Fibroblast of skin of back (primary cell): Measurements from ENCODE around the gene VPS4B.

ENCODE experiments used
- DNase-seq: peaks from one replicate; pipeline ENCODE4 v3.0.0-alpha.2; 2013

The VPS4B gene

DNA sequence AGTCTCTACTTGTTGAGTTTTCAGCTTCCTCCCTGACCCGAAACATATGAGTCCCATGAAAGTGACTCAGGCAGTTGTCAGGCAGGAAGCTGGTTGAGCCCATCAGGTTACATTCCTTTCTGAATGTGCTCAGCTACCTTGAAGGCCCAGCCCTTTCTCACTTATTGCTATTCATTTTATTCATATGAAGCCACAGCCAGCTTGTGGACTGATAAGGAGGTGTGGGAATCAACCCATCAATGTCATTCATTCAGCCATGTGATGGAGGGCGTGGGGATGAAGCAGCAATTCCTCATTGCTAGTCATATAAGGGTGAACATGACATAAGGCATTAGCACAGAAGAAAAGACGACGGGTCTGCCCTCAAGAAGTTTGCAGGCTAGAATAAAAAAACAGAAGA, 5.3 kb upstream of the VPS4B start:
- no peak for DNase-seq

DNA sequence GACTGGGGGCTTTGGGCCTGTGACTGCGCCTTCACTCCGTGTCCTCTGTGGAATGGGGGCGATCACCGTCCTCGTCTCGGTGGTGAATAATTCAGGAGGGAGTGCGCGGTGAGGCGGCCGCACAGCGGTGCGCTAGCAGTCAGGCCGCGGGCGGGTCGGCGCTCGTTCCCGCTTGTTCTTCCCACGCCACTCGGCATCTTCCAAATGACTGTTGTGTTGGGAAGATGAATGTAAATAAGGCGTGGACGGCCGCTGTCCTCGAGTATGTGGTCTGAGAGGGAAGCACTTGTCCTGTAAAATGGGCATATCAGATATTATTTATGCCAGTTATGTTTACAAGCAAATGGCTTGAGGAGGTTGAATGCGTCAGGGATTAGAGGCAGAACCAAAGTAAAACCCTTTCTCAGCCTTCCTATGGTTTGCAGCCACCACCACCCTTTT, 608 bp upstream of the VPS4B start:
- DNase-seq: no peak

DNA sequence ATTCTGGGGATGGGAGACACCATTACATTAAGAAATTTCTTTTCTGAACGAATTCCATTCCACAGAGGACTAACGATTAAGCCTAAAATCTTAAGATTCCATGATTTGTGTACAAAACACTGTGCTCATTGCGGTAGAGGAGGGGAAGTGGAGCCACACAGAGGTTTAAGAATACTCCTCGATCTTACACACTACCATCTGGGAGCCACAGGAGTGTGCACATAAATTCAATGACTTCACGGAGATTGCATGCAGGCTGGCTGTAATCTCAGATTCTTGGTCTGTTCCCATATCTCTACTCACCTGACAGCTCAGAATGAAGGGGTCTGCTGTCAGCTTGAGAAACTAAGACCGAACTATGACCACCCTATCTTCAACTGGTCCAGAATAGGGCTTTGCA, 762 bp downstream of the VPS4B start:
- DNase-seq: no peak

DNA sequence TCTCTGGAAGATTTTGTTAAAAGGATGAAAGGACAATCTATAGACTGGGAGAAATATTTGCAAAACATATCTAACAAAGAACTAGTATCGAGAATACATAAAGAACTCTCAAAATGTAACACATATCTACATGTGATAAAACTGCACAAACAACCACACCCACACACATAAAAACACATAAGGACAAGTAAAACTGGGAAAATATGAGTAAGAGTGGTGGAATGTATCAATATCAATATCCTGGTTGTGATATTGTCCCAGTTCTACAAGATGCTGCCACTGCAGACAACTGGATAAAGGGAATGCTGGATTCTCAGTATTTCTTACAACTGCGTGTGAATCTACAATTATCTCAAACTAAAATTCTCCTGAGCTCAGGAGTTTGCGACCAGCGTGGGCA, 9.3 kb downstream of the VPS4B start:
- no peak for DNase-seq

DNA sequence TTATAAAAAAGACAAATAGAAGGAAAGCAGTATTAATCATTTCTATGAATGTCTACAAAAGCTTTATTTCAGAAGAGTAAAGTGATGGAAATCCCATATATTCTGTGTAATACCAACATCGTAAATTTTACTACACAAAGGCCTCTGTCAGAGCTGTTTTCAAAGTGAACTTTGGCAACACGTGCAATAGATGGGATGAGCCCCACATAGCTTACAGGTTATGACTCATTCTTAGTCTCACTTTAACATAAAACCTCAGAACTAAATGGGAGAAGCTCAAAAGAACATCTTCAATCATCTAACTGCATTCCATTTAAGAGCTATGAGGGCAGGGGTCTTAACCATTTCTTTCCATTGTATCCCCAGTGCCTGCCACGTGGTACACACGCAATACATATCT, 11.5 kb downstream of the VPS4B start:
- DNase-seq: peak; percentile 38

DNA sequence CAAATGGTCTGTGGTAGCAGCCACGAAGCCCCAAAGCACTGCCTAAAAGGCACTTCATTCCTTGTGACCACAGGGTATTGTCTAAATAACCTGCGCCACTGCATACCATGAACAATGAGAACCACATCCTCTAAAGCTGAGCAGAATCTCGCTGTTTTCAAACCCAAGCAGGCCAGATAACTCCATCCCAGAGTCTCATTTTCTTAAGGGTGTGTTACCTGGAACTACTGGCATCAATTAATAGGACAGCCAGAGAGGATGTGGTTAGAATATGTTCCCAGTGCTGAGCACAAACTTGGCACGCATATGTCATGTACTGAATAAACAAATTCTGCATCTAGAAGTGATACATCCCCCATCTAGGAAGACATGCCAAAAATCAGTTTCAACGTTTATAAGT, 13.0 kb downstream of the VPS4B start:
- no peak for DNase-seq

DNA sequence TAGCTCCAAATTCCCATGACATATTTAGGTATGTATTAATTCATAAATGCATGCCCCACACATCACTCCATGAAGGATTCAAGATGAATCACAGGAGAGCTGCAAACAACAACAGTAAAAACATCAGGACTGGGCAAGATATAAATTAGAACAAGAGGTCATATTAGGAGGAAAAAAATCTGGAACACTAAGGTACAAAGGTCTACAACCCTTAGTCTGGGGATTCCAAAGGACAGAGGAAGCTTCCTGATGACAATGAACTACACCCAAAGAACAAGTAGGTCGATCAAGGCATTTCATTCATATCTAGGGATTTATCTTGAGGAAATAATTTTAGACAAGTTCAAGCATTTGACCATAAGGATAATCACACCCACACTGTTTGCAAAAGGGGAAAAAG, 14.5 kb downstream of the VPS4B start:
- DNase-seq: no peak

DNA sequence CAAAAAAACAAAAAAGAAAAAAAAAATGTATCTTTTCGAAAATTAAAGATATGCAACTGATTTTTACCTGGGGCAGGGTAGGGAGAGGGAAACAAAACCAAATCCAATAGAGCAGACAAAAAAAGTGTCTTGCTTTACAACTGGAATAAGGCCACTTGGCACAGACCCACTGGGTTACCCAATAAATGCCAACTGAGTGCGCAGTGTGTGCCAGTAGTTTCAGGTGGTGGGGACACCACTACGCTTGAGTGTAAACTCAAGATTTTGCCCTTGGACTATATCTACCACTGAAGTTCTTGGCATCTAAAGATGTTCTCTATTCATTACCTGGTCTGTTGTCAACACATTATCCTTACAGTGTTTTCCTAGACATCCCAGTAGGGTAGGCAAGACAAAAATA, 16.3 kb downstream of the VPS4B start:
- DNase-seq: no peak

DNA sequence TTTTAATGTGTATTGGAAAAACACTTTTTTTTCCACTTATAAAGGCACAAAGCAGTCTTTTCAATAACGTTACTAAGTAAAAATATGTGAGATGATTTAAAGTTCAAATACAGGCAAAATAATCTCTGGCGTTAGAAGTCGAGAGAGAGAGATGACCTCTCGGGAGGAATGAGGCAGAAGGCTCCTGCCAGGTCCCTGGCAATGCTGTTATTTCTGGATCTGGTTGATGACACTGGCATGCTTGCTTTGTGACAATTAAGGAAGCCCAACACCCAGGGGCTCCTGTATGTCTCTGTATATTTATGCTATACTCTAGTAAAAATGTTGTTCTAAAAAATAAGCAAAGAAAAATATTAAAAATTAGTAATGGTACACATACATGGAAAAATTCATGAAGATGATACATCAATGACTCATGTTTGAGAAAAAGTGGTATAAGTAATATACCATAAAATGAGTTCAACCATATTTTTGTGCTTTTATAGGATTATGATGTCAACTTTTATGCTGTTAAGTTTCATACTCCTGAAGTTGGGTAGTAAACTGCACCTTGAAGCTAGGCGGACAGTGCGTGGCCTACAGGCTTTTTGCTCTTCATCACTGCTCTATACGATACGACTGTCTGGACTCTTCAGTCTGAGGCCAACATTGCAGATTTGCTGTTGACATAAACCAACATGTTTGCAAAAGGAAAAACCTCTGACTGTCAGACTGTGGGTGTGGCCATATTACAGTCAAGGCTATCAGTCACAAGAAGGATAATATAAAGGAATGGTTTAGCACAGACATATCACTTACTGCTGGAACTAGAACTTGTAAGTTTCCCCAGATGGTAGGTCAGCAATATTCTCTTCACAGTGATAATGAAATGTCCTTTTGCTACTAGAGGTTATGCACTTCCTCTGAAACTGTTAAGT, 19.8 kb downstream of the VPS4B start:
- DNase-seq: peak; percentile 7

DNA sequence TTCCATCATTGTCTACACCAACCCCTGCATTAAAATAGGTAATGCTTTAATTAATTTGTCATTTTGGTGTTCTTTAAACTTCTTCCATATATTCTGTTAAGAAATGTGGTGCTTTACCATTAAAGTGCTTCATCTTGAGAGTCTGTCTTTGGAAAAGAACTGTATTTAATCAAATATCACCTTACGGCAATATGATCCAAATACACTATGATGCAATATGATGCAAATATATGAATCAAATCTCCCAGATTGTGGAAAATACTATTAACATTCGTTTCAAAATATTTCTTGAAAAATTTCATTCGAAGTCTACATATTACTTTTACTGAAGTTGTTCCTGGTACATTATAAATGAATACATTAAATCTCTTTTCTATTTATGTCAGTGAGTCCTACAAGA, 23.0 kb downstream of the VPS4B start:
- DNase-seq: no peak

DNA sequence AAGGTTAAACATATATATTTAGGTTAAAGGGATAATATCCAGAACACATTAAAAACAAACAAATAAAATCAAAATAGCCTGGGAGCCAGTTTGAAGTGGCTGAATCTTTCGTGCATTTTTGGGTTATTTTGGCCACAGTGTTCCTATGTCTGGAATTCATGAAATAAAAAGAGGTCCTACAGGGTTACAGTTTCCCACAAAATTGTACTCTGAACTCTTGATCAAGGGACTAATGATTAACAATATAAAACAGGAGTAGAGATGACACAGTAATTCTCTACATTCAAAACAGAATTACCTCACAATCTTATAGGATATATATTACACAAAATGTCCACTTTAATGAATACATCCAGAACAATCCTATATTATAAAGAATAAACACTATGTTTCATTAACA, 24.9 kb downstream of the VPS4B start:
- DNase-seq: no peak

DNA sequence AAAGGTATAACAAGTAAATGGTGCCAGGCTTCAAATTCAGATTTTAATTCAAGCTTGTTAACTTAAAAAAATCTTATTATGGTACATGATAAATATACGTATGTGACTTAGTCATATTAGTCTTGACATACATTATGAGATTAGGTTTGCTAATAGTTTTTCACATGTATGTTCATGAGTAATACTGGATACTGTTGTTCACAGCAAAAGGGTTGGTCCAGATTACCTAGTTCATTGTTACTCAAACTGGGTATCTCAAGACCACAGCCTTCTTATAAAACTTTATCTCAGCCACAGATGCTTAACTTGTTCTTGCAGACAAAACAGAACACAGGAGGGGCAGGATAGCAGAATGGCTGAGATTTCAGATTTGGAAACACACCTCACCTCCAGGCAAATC, 26.8 kb downstream of the VPS4B start:
- no peak for DNase-seq

DNA sequence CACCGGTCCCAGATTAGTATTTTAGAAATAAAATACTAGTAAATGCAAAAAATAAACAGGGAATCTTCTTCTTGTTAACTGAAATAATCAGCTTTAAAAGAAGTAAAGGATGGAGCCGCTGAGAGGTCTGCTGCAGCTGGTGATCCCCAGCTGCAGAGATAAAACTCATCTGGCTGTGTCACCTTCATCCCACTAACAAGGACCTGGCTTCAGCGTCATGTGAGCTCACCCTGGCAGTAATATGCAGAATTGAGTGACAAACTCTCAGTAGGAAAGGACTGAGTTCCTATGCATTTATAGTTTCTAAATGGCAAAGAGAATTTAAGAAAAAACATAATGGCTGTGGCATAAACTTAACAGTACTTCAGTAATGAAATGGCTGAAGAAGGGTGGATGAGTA, 27.3 kb downstream of the VPS4B start:
- no peak for DNase-seq

DNA sequence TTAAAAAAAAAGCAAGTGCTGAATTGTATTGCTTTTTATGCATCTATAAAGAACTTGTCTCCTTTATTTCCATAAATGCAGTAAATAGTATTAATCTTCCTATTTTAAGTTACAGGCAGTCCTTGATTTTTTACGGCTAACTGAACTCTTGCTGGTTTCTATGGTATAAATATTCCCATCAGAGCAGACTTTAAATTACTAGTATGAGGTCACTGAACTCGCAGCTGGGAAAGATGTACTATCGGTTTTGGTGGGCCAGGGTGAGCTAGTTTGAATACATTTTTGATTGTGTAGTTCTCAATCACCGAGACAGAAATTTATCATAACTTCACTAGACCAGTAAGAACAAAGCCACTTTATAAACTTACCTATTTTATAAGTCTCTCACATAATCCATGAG, 34.4 kb downstream of the VPS4B start:
- no peak for DNase-seq

DNA sequence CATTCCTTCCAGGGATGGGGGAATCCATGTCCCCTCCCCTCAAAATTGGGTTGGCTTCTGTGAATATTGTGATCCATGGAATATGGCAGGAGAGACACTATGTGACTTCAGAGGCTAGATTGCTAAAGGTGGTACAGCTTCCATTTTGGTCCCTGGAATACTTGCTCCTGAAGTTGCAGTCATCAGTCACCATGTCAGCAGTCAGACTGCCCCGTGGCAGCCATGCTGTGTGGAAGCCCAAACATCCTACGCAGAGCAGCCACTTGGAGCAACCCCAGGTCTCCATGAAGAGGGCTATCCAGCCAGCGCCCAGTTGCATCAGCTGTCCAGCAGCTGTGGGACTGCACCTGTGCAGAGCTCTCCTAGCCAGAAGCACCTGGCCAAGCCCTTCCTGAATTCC, 39.4 kb downstream of the VPS4B start:
- DNase-seq: no peak

DNA sequence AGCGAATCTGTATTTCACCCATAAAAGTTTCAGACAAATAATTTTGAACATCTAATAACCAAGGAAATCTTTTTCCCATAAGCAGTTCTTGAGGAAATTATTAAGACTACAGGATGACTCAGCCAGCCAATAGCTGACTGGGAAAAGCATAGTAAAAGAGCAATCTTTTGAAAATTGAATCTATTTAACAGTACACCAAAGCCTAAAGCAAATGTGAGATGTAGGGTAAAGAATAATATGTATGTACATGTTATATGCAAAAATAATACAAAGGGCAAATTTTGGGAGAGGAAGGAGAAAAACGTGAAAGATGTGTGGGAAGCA, 42.7 kb downstream of the VPS4B start:
- peak; percentile 15 for DNase-seq

DNA sequence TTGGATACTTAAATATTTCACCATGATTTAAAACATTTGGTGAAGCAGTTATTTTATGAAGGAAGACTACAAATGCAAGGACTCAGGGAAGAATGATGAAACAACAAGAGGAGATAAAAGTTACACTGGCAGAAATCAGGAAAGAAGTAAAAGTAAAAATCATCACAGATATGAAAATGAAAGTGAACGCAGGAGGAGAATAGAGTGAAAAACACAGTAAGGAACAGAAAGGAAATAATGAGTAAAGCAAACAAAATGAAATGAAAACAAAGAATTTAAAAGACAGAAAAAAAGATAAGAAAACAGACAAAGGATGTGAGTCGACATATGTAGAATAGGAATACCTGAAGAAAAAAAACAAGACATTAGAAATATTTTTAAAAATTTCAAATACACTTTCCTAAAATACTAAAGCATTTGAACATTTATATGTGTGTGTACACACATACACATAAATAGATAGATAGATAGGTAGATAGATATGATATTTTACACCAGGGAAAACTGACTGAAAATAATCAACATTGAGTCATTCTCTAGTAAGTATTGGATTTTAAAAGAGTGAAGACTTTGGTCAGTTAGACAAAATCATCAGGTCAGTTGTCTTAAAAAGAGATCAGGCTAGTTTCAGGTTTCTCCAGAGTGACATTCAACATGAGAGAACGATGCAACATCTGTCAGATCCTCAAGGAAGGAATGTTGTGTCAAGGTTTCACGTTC, 43.2 kb downstream of the VPS4B start:
- no peak for DNase-seq

DNA sequence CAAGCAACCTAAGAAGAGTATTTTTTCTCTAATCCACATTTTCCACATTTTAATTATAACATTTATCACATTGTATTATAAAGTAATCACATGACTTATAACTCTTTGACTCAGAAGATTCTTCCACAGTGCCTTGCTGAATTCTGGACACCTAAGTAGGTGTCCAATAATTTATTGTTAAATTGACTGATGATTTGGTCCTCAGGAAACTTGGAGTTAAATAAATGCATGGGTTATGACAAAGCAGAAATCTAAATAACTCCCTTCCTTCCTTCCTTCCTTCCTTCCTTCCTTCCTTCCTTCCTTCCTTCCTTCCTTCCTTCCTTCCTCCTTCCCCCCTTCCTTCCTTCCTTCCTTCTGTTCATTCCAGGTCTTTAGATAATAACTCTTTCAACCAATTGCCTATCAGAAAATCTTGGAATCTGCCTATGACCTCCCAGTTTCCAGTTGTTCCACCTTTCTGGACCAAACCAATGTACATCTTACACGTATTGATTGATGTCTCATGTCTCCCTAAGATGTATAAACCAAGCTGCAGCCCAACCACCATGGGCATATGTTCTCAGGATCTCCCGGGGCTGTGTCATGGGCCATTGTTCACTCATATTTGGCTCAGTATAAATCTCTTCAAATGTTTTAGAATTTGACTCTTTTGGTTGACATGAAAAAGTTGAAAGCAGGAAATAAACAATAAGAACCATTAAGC, 44.8 kb downstream of the VPS4B start:
- no peak for DNase-seq

DNA sequence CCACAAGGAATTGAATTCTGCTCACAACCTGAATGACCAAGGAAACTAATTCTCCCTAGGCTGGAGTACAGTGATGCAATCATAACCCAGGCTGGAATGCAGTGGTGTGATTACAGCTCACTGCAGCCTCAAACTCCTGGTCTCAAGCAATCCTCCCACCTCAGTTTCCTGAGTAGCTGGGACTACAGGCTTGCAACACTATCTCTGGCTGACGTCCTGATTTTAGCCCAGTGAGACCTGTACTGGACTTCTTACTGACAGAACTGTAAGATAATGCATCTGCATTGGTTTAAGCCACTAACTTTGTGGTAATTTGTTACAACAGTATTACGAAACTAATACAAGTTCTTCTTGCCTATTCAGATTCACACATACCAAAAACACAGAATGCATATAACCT, 45.7 kb downstream of the VPS4B start:
- DNase-seq: no peak

DNA sequence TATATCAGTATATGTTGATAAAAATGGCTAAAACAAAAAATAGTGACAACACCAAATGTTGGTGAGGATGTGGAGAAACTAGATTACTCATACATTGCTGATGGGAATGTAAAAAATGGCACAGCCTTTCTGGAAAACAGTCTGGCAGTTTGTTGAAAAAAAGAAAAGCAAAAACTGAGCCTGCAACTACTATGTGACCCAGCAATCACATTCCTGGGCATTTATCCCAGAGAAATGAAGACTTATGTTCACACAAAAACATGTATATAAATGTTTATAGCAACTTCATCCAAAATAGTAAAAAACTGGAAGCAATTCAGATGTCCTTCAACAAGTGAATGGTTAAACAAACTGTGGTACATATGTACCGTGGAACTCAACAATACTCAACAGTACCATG, 47.7 kb downstream of the VPS4B start:
- DNase-seq: peak; percentile 41

DNA sequence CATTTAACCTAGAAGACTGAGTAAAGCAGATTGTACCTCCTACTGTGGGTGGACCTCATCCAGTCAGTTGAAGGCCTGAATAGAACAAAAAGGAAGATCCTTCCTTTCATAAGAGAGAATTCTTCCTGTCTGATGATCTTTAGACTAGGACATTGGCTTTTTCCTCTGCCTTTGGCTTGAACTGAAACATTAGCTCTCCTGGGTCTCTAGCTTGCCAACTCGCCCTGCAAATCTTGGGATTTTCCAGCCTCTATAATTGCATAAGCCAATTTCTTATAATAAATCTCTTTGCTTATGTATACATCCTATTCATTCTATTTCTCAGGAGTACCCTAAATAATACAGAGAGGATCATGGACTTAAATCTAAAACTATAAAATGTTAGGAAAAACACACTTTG, 49.1 kb downstream of the VPS4B start:
- no peak for DNase-seq

DNA sequence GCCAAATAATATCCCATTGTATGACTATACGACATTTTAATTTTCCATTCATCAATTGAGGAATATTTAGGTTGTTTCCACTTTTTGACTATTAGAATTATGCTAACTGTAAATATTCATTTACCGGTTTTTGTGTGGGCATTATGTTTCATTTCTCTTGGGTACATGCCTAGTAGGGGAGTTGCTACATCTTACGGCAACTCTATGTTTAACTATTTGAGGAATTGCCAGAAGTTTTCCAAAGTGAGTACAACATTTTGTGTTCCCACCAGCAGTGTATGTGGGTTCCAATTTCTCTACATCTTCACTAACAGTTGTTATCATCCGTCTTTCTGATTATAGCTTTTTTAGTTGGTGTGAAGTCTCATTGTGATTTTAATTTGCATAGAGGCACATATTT, 53.7 kb downstream of the VPS4B start:
- no peak for DNase-seq

DNA sequence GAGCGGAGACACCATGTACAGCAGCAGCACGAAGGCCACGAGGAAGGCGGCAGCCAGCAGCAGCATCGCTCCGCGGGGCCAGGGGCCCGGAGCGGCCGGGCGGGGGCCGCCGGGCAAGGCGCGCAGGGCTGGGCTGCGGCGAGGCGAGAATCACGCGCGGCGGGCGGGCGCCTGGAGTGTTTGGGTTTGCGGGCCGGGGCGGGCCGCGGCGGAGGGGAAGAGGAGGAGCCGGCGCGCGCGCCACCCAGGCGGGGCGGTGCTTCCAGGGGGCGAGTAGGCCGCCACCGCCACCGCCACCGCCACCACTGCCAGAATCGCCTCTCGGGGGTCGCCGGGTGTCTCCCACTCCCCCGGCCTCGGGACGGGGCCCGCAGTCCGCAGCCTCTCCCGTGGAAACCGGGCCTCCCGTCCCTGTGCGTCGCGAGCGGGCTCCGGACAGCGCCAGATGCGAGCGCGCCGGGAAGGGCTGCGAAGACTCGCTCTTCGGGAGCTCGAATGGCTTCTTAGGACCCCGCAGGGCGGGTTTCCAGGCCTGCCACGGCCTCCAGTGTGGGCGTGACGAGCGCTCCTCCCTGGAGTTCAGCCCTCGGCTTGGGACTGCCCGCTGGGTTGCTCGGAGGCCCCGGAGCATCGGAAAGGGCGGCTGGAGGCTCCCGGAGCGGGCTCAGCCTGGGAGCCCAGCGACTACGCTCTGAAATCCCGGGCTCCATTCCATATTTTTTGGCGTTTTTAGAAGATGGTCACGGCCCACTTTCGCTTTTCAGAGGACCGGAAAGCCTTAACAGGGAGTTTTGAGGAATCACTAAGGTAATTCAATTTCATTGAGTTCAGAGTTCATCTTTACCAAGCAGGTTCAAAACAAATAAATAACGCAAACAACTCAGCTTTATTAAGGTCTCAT, 55.0 kb downstream of the VPS4B start, which contains the start of gene KDSR:
Gene KDSR, minus strand, starts transcription at position 154 of the 901 bp plus-strand sequence. Its CDS starts 88 bp downstream, at position 66.
- peak; percentile 99 for DNase-seq
